Esophagus (tissue), 2 donors: ENCODE results near the gene RXRG. TPM values are rescaled to one million over a fixed set of nuclear protein-coding genes. Genes with fewer than 3 reads are reported as not detected.
"Not testable (repeated sequence)": the region's sequence is repeated elsewhere in the genome, so short reads cannot be mapped to it uniquely, and the experiment has no call there.

Experiments used
- H3K27ac ChIP-seq, 2 donors: one replicate each; pipeline ENCODE4 v1.5.1; 2013; ENCODE audit warnings: low read depth in 2 of 2, mild to moderate bottlenecking in 2 of 2, inconsistent platforms in 1 of 2, low read length in 1 of 2, moderate library complexity in 1 of 2
- H3K27me3 ChIP-seq, 2 donors: one replicate each; pipeline ENCODE4 v1.6.1; 2013; ENCODE audit warnings: low read length in 2 of 2, control low read depth in 1 of 2, mild to moderate bottlenecking in 1 of 2; ENCODE audit not compliant: insufficient read depth in 2 of 2, control insufficient read depth in 1 of 2
- H3K36me3 ChIP-seq, 2 donors: one replicate each; pipeline ENCODE4 v1.6.1; 2013; ENCODE audit warnings: low read length in 1 of 2; ENCODE audit not compliant: control insufficient read depth in 2 of 2, insufficient read depth in 2 of 2
- H3K4me1 ChIP-seq, 2 donors: one replicate each; pipeline ENCODE4 v1.6.1; 2013; ENCODE audit warnings: low read length in 1 of 2; ENCODE audit not compliant: control insufficient read depth in 2 of 2, insufficient read depth in 2 of 2
- H3K4me3 ChIP-seq, 2 donors: one replicate each; pipeline ENCODE4 v1.5.1; 2013; ENCODE audit warnings: low read length in 2 of 2, mild to moderate bottlenecking in 2 of 2, low read depth in 1 of 2, moderate library complexity in 1 of 2
- H3K9me3 ChIP-seq, 2 donors: one replicate each; pipeline ENCODE4 v1.6.1; 2013; ENCODE audit warnings: mild to moderate bottlenecking in 2 of 2, low read depth in 1 of 2, low read length in 1 of 2, moderate library complexity in 1 of 2; ENCODE audit not compliant: control insufficient read depth in 2 of 2, insufficient read depth in 1 of 2
- WGBS, 2 donors: extraction: QIAGEN DNeasy Blood & Tissue Kit; methylation state at CpG; one replicate each; pipeline ENCODE4 v1.1.7; 2013; 5-methylcytosine and 5-hydroxymethylcytosine counted together
- polyA plus RNA-seq, 2 donors: library from polyadenylated mRNA; stranded (reverse); fragments of 200-250 nt; gene quantifications; one replicate each; pipeline ENCODE4 v1.2.3, GENCODE V29; 2013
- donor health status: healthy with polysubstance abuse.
- donor health status: Bipolar disorder and iron deficiency.

The RXRG gene
- polyA plus RNA-seq, 2 donors, result 0.08 to 0.20 TPM

- Histone ChIP-seq H3K27ac (no peak overlapping the region), H3K4me3 (no peak overlapping the region), H3K4me1 (no peaks in the 10 kb centered on the region), H3K36me3 (peaks cover 0 to 2% of the 10 kb centered on the region in 2 donors), H3K9me3 (no peaks in the 10 kb centered on the region), H3K27me3 (no peaks in the 10 kb centered on the region)
- 89 to 90% methylated on average over 2 of the region's 2 CpGs for WGBS, 2 donors
Measured at GRCh38 chr1:165474196-165474595, 29.3 kb upstream of the RXRG start.

DNA sequence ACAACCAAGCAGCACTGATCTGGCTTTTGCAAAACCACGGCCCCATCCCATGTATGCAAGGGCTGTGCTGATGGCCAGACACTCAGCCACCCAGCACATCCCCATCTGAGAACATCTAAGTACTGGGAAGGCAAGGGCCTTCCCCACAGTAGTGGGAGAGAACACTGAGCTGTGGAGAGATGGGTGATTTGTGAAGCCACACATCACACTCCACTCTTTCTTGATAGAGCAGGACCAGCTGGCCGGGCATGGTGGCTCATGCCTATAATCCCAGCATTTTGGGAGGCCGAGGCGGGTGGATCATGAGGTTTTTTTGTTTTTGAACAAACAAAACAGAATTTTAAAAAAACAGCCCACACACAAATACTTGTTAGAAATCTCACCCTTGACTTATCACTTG, 28.2 kb upstream of the RXRG start:
- Histone ChIP-seq H3K27ac (no peak overlapping the region), H3K36me3 (peaks cover 0 to 2% of the 10 kb centered on the region in 2 donors), H3K4me3 (no peak overlapping the region), H3K27me3 (no peaks in the 10 kb centered on the region), H3K4me1 (no peaks in the 10 kb centered on the region), H3K9me3 (no peaks in the 10 kb centered on the region)
- WGBS, 2 donors, result 75 to 78% methylated on average over 4 of the region's 4 CpGs

DNA sequence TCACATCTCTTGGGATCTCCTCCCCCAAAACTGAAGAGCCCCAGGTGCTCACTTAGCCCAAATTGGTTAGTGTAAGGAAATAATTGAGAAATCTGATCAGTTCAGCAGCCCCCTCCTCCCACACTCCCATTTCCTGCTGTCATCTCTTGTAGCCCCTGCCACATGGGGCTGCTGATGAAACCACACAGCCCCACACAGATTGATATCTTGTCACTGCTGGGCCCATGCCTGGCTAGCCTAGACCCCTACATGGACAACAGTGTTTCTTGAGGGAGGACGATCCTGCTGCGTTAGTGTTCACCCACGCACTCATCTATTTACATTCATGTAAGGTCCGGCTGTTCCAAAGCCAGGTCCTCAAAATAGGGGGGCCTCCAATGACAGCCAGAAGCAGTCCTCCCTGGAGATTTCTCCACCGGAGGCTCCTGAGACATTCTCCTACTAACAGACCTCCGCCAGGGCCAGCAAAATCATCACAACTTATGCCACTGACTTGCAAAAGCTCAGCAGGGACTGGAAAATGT, 23.9 kb upstream of the RXRG start:
- Histone ChIP-seq H3K36me3 (no peaks in the 10 kb centered on the region), H3K9me3 (no peaks in the 10 kb centered on the region), H3K4me1 (no peaks in the 10 kb centered on the region), H3K27ac (no peak overlapping the region), H3K4me3 (no peak overlapping the region), H3K27me3 (peaks cover 0 to 2% of the 10 kb centered on the region in 2 donors)
- 85 to 90% methylated on average over 6 of the region's 6 CpGs for WGBS, 2 donors

DNA sequence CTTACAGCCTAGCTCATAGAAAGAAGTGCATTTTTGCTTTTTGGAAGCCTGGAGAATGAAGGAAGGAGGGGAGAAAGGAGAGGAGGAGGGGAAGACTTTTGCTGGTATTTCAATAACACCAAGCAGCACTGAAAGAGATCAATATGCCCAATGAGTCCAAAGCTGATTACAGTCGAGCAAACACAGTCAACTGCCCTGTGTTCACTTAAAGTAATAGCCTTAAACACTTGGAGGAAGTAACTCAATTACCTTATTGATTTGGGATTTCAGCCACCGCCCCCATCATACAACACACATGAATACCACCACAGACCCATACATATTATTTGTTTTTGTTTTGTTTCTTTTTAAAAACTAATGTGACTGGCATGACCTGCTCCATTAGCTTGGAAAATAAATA, 23.3 kb upstream of the RXRG start:
- 74 to 77% methylated on average over 2 of the region's 2 CpGs for WGBS, 2 donors
- Histone ChIP-seq H3K4me3 (no peak overlapping the region), H3K27me3 (peaks cover 0 to 2% of the 10 kb centered on the region in 2 donors)

DNA sequence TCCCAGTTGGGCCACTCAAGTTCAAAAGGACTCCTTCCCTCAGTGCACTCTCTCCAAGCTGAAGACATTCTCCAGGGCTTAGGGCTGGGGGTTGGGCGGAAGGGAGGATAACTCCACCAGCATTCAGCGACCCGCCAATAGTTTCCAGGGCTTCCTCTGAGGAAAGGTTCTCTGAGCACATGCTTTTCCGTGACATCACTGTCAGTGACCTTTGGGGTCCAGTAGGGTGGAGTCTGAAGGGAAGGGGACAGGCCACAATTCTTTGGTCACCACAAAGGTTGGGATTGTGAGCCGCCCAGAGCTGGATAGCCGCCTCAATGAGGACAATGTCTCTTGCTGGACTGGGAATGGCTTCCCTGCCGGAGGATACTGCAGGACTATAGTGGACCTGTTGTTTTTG, 22.8 kb upstream of the RXRG start:
- H3K27me3 ChIP-seq, result peaks cover 0 to 2% of the 10 kb centered on the region in 2 donors
- H3K4me1 ChIP-seq, result no peaks in the 10 kb centered on the region
- H3K9me3 ChIP-seq, result no peaks in the 10 kb centered on the region
- H3K36me3 ChIP-seq, result no peaks in the 10 kb centered on the region
- WGBS, 2 donors, result 81 to 90% methylated on average over 7 of the region's 7 CpGs
- no peak overlapping the region for H3K27ac ChIP-seq
- no peak overlapping the region for H3K4me3 ChIP-seq

More for the DNA sequence above, 23.3 kb upstream of the RXRG start:
- H3K9me3 ChIP-seq, result no peaks in the 10 kb centered on the region
- no peak overlapping the region for H3K27ac ChIP-seq
- no peaks in the 10 kb centered on the region for H3K36me3 ChIP-seq
- no peaks in the 10 kb centered on the region for H3K4me1 ChIP-seq

DNA sequence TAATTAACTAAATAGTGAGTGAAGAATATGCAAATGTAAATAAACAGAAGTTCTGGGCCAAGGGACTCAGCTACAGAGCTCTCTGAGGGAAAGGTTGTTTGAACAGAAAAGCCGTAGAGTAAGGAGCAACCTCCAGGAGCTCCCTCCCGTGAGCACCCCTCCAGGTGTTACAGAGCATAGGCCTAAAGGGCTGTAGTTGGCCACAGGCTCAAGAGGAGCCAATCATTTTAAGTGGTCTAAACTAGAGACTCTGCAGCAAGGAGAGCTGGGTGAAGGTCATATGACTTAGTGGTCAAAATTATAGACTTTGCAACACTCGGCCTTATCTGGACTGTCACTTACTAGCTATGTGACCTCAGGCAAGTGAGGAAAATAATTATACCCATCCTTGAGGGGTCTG, 19.1 kb upstream of the RXRG start:
- no peak overlapping the region for H3K27ac ChIP-seq
- H3K4me3 ChIP-seq, result no peak overlapping the region
- 86 to 90% methylated on average over 3 of the region's 3 CpGs for WGBS, 2 donors
- H3K36me3 ChIP-seq, result no peaks in the 10 kb centered on the region
- peaks cover 2% of the 10 kb centered on the region in 2 donors for H3K27me3 ChIP-seq
- no peaks in the 10 kb centered on the region for H3K9me3 ChIP-seq
- H3K4me1 ChIP-seq, result no peaks in the 10 kb centered on the region

GRCh38 chr1:165459683-165460082, 14.8 kb upstream of the RXRG start:
- H3K4me3 ChIP-seq, H3K9me3 ChIP-seq, H3K27me3 ChIP-seq, H3K36me3 ChIP-seq, H3K27ac ChIP-seq, H3K4me1 ChIP-seq: not testable (repeated sequence)
- 89 to 92% methylated on average over 2 of the region's 2 CpGs for WGBS, 2 donors

GRCh38 chr1:165456861-165457260, 11.9 kb upstream of the RXRG start:
- H3K4me3 ChIP-seq, result no peak overlapping the region
- H3K9me3 ChIP-seq, result no peaks in the 10 kb centered on the region
- no peak overlapping the region for H3K27ac ChIP-seq
- peaks cover 0 to 2% of the 10 kb centered on the region in 2 donors for H3K27me3 ChIP-seq
- WGBS, 2 donors, result 77 to 86% methylated on average over 6 of the region's 6 CpGs
- H3K36me3 ChIP-seq, result no peaks in the 10 kb centered on the region
- H3K4me1 ChIP-seq, result no peaks in the 10 kb centered on the region

- no peaks in the 10 kb centered on the region for H3K36me3 ChIP-seq
- no peaks in the 10 kb centered on the region for H3K9me3 ChIP-seq
- H3K27me3 ChIP-seq, result no peaks in the 10 kb centered on the region
- WGBS, 2 donors, result 48 to 62% methylated on average over 1 of the region's 1 CpG
- H3K4me1 ChIP-seq, result no peaks in the 10 kb centered on the region
- H3K4me3 ChIP-seq, result no peak overlapping the region
- H3K27ac ChIP-seq, result no peak overlapping the region
Measured at GRCh38 chr1:165456114-165456513, 11.2 kb upstream of the RXRG start.

DNA sequence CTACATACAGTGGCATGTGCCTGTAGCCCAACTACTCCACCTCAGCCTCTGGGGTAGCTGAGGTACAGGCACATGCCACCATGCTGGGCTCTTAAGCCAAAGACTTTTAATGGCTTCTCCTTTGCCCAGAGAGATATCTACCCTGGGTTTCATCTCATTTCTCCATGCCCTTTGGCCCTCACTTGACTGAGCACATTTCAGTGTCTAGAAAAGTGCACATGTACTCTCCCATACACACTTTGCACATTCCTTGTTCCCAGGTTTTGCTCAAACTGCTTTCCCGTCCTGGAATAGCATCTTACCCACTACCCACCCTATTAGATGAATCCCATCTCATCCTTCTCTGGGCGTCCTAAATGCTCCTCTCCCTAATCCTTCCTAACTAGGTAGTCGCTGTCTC, 10.2 kb upstream of the RXRG start:
- no peaks in the 10 kb centered on the region for H3K36me3 ChIP-seq
- H3K4me1 ChIP-seq, result no peaks in the 10 kb centered on the region
- H3K27ac ChIP-seq, result no peak overlapping the region
- WGBS, 2 donors, result 89 to 91% methylated on average over 3 of the region's 3 CpGs
- H3K4me3 ChIP-seq, result no peak overlapping the region
- H3K27me3 ChIP-seq, result no peaks in the 10 kb centered on the region
- H3K9me3 ChIP-seq, result no peaks in the 10 kb centered on the region
